Parathyroid adenoma (tissue), 2 donors: ENCODE data around the gene TCHP.

Experiments used
- H2AFZ ChIP-seq: fragments of 300-600 bp; sonication (generic); one replicate; pipeline ENCODE4 v1.7.0; 2017; ENCODE audit warnings: antibody characterized with exemption, mild to moderate bottlenecking
- H3K27ac ChIP-seq: fragments of 300-600 bp; sonication (generic); one replicate; pipeline ENCODE4 v1.7.0; 2017
- H3K27me3 ChIP-seq: fragments of 300-600 bp; sonication (generic); one replicate; pipeline ENCODE4 v1.7.0; 2017; ENCODE audit warnings: low read length; ENCODE audit not compliant: control insufficient read depth, insufficient read depth
- H3K36me3 ChIP-seq: fragments of 300-600 bp; sonication (generic); one replicate; pipeline ENCODE4 v1.7.0; 2017; ENCODE audit warnings: low read length; ENCODE audit not compliant: control insufficient read depth, insufficient read depth
- H3K4me1 ChIP-seq: fragments of 300-600 bp; sonication (generic); one replicate; pipeline ENCODE4 v1.7.0; 2017; ENCODE audit warnings: control low read depth
- H3K4me2 ChIP-seq: fragments of 300-600 bp; sonication (generic); one replicate; pipeline ENCODE4 v1.7.0; 2017; ENCODE audit warnings: low read length
- H3K4me3 ChIP-seq: fragments of 300-600 bp; sonication (generic); one replicate; pipeline ENCODE4 v1.7.0; 2017; ENCODE audit warnings: low read depth, low read length
- H3K79me2 ChIP-seq: fragments of 300-600 bp; sonication (generic); one replicate; pipeline ENCODE4 v1.7.0; 2017; ENCODE audit warnings: control low read depth
- H3K9ac ChIP-seq: fragments of 300-600 bp; sonication (generic); one replicate; pipeline ENCODE4 v1.7.0; 2017; ENCODE audit warnings: mild to moderate bottlenecking
- H3K9me3 ChIP-seq: fragments of 300-600 bp; sonication (generic); one replicate; pipeline ENCODE4 v1.7.0; 2017; ENCODE audit warnings: low read length; ENCODE audit not compliant: control insufficient read depth
- TF ChIP-seq, protein P1 (sequence below): fragments of 300-600 bp; sonication (generic); IDR thresholded peaks from one replicate; pipeline ENCODE4 v1.7.0; 2017; ENCODE audit warnings: antibody characterized with exemption, mild to moderate bottlenecking
- donor health status: primary hyperparathyroidism.

The TCHP gene

DNA sequence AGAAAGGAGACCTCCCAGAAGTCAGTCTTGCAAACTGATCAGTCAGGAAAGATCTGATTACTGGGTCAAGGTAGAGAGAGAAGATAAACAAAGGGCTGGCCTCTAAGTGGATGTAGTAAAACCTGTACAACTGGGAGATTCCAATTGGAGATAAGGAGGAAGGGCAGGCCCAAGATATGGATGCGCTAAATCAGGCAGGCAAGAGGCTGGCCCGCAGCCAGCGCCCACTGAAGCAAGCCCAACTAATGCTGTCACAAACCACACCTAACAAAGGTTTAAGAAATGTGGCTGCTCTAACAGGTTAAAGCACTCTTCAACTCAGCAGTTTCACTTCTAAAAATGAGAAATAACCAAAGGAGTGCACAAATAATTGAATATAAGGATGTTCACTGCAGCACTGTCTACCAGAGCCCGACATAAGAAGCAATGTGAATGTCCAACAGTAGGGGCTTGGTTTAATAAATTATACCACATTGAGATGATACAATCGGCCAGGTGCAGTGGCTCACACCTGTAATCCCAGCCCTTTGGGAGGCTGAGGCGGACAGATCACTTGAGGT is 24.4 kb upstream of the TCHP start:
- H3K4me3 ChIP-seq: peak overlapping the region; percentile 35
- no peaks in the 10 kb centered on the region for H3K9me3 ChIP-seq
- H3K4me2 ChIP-seq: peak overlapping the region; percentile 50
- H3K36me3 ChIP-seq: no peaks in the 10 kb centered on the region
- TF ChIP-seq, protein P1, sequence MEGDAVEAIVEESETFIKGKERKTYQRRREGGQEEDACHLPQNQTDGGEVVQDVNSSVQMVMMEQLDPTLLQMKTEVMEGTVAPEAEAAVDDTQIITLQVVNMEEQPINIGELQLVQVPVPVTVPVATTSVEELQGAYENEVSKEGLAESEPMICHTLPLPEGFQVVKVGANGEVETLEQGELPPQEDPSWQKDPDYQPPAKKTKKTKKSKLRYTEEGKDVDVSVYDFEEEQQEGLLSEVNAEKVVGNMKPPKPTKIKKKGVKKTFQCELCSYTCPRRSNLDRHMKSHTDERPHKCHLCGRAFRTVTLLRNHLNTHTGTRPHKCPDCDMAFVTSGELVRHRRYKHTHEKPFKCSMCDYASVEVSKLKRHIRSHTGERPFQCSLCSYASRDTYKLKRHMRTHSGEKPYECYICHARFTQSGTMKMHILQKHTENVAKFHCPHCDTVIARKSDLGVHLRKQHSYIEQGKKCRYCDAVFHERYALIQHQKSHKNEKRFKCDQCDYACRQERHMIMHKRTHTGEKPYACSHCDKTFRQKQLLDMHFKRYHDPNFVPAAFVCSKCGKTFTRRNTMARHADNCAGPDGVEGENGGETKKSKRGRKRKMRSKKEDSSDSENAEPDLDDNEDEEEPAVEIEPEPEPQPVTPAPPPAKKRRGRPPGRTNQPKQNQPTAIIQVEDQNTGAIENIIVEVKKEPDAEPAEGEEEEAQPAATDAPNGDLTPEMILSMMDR: no peak
- H3K27ac ChIP-seq: peak overlapping the region; percentile 33
- no peaks in the 10 kb centered on the region for H3K27me3 ChIP-seq
- H2AFZ ChIP-seq: no peak overlapping the region
- H3K79me2 ChIP-seq: peaks cover 56% of the 10 kb centered on the region
- no peak overlapping the region for H3K9ac ChIP-seq
- peaks cover 33% of the 10 kb centered on the region for H3K4me1 ChIP-seq

DNA sequence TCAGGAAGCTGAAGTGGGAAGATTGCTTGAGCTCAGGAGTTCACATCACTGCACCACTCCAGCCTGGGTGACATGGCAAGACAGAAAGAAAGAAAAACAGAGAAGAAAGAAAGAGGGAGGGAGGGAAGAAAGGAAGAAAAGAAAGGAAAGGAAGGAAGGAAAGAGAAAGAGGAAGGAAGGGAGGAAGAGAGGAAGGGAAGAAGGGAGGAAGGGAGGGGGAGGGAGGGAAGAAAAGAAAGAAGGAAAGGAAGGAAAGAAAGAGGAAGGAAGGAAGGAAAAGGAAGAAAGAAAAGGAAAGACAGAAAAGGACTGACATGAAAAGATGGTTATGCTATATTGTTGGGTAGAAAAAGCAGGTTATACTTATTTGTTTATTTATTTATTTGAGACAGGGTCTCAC is 23.7 kb upstream of the TCHP start:
- Histone ChIP-seq H2AFZ (no peak overlapping the region), H3K27me3 (no peaks in the 10 kb centered on the region), H3K4me3 (no peak overlapping the region), H3K79me2 (peaks cover 53% of the 10 kb centered on the region), H3K9ac (no peak overlapping the region), H3K9me3 (no peaks in the 10 kb centered on the region), H3K4me1 (peaks cover 33% of the 10 kb centered on the region), H3K36me3 (no peaks in the 10 kb centered on the region), H3K4me2 (peak overlapping the region; percentile 50), H3K27ac (no peak overlapping the region)
- TF ChIP-seq, protein P1: no peak

- TF ChIP-seq, protein P1: no peak
- H3K27me3 ChIP-seq: no peaks in the 10 kb centered on the region
- no peak overlapping the region for H3K4me3 ChIP-seq
- H3K27ac ChIP-seq: no peak overlapping the region
- no peak overlapping the region for H3K9ac ChIP-seq
- no peaks in the 10 kb centered on the region for H3K36me3 ChIP-seq
- peaks cover 43% of the 10 kb centered on the region for H3K79me2 ChIP-seq
- H2AFZ ChIP-seq: no peak overlapping the region
- H3K4me2 ChIP-seq: peak overlapping the region; percentile 37
- no peaks in the 10 kb centered on the region for H3K9me3 ChIP-seq
- H3K4me1 ChIP-seq: peaks cover 27% of the 10 kb centered on the region
Observed at GRCh38 chr12:109877504-109878246, 22.4 kb upstream of the TCHP start.

DNA sequence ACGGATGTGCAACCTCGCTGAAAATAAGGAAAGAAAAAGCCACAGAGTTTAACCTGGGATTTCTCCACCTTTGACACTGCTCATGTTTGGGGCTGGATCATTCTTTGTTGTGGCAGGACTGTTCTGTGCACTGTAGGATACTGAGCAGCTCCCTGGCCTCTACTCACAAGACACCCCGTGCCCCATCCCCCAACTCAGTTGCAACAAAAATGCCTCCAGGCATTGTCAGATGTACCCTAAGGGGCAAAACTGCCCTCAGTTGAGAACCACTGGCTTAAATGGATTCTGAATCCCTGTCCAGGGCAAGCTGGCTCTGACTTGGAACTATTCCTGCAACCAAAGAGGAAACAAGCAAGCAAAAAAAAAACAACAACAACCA is 21.8 kb upstream of the TCHP start:
- Histone ChIP-seq H3K4me2 (no peak overlapping the region), H3K9me3 (no peaks in the 10 kb centered on the region), H3K4me1 (peaks cover 27% of the 10 kb centered on the region), H3K9ac (no peak overlapping the region), H3K27ac (no peak overlapping the region), H3K79me2 (peaks cover 42% of the 10 kb centered on the region), H3K27me3 (no peaks in the 10 kb centered on the region), H2AFZ (no peak overlapping the region), H3K36me3 (no peaks in the 10 kb centered on the region), H3K4me3 (peak overlapping the region; percentile 69)
- TF ChIP-seq, protein P1: no peak

- H3K79me2 ChIP-seq: peaks cover 42% of the 10 kb centered on the region
- TF ChIP-seq, protein P1: no peak
- peak overlapping the region; percentile 50 for H3K4me2 ChIP-seq
- no peaks in the 10 kb centered on the region for H3K36me3 ChIP-seq
- peak overlapping the region; percentile 69 for H3K4me3 ChIP-seq
- peaks cover 26% of the 10 kb centered on the region for H3K4me1 ChIP-seq
- no peak overlapping the region for H3K27ac ChIP-seq
- no peaks in the 10 kb centered on the region for H3K27me3 ChIP-seq
- no peak overlapping the region for H3K9ac ChIP-seq
- H2AFZ ChIP-seq: no peak overlapping the region
- H3K9me3 ChIP-seq: no peaks in the 10 kb centered on the region
Observed at GRCh38 chr12:109878749-109879148, 21.3 kb upstream of the TCHP start.
